Fibroblast of peridontal ligament (primary cell): ENCODE results near the gene ATP6V0B.

Experiments
- DNase-seq: peaks from one replicate; pipeline ENCODE4 v3.0.0-alpha.2; 2010; ENCODE audit errors: extremely low read depth

The ATP6V0B gene

DNA sequence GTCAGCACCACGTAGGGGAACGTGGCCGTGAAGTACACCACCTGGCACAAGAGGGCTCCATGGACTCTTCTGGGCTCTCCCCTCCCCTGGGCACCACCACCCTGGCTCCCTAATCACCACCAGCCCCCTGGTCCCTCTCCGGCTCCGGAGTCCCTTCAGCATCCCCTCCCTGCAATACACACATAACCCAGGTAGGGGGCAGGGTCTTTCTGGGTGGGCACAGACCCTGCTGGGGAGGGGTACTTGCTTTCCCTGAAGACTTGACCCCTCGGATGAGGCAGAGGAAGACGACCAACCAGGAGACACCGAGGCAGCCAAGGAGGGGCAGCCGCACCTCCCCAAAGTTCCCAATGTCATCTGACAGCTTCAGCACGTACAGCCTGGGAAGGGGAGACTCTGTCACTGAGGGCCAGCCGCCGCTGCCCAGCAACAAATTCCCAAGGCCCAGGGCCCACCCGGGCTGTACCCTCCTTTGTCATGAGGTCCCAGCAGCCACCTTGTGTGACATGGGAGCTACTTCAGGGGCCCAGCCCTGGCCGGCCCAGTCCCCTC is 27.9 kb downstream of the ATP6V0B start:
- no peak for DNase-seq

DNA sequence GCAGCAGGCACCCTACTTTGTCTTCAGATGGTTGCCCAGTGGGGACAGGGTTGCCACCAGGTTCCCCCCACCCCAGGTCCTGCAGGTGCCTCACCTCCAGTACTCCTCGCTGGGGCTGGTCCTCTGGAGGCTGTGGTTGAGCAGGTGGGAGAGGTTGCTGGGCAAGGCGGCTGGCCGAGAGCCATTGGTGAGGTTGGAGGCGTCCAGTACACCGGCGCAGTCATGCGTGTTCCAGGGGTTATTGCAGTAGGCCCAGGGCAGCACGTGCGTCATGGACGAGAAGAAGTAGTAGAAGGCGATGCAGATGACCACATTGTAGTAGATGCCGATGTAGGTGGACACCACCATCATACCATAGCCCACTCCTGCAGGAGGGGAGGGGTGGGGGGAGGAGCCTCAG is 33.5 kb downstream of the ATP6V0B start:
- DNase-seq = no peak

DNA sequence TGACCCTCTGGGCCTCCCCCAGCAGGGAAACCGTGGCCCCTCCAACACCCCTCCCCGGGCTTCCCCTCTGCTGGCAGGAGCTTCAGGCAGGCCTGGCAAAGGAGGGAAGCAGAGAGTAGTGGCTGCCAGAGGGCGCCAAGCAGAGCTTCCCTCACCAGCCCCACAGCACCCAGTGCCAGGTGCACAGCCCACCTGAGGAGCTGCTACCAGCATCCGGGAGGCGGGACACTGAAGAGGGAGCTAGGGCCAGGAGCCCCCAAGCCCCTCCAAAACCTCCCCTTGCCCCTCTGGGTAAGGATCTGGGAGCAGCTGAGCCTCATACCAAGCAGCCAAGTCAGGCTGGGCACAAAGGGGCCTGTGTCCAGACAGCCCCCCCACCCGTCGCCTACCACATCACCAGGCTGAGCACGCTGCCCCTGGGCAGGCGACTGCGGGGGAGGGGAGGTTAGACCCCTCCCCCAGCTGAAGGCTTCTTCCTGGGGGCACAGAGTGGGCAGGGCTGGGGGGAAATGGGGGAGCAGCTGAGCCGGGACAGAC is 36.2 kb downstream of the ATP6V0B start:
- DNase-seq = no peak

DNA sequence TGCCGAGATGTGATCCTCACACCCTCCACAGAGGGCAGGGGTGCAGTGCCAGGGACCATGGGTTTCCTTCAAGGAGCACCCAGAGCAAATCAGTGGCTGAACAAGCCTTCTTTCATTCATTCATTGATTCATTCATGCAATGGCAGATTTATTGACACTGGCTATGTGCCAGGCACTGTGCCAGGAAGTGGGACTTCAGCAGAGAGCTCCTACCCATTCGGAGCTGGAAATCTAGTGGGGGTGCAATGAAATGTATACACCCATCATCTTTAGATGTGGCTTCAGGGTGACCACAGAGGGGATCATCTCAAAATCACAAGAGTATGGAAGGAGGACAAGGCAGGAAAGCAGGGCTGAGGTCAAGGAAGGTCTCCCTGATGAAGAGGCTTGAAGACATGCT is 37.6 kb downstream of the ATP6V0B start:
- DNase-seq = no peak

DNA sequence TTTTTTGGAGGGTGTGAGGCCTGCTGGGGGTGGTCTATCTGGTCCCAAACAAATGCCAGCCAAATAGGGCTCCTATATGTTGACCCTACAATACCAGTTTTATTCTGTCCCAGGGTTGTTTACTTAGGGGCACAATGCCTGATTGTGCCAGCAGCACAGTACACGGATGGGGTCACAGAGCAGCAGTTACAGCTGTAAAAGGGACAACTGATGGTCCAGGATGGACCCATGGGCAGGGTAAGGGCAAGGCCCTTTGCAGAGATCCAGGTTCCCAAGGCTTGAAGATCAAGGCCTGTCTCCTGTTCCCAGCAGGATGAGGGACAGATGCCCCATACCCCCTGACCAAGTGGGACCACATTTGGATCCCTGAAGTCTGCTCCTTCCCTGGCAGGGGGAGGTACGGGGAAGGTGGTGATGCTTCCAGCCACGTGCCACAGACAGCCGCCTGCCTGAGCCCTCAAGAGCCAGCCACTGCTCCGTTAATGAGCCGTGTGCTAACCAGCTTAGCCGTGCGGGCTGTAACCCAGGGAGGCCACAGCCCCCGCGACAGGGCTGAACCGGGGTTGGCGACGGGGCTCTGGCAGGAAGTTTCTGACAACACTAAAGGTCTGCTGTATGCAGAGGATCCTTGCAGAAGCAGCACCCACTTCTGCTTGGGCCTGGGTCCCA is 38.3 kb downstream of the ATP6V0B start:
- DNase-seq = no peak

DNA sequence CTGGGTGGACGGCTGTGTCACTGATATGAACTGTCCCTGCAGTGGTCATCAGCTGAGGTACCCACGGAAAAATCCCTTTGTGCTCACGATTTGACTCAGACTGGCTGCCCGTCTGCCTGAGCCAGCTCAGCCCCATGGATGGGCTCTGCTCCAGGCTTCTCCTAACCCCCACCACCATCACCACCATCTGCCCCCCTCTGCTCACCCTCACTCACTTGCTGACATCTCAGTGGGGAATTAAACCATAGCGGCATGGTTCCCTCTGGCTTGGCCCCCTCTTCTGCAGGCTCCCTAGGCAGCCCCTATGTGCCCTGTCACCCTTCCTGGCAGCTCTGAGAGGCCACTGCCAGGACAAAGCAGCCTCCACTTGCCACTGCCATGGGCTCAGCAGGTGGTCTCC is 39.2 kb downstream of the ATP6V0B start:
- DNase-seq = no peak

DNA sequence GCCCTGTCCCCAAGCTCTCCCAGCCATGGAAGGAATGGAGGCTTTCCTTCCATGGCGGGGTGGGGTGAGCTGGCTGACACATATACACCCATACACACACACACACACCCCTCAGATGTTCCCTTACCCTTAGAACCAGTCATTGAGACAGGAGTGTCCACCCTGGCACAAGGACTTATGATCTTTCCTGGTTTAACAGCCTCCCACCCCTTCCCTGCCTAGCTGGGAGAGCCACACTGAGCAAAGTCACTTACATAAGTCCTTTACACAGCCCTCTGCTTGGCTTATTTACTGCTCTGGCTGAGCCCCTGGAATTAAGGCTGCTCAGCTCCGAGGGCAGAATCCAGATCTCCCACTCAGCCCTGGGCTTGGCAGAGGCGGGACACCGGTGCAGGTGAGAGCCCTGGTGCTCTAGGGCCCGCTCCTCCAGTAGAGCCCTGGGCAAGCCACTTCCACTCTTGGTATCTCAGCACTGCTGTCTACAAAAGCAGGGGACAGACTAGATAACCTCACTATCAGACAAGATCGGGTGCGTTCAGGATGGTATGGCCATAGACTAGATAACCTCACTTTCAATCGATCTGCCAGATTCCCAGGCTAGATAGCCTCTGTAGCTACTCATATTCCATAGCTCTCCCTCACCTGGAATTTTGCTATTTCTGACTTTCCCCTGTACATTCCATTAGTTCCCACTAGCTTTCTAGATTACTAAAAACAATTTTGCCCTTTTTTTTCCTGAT is 39.8 kb downstream of the ATP6V0B start:
- DNase-seq = no peak

DNA sequence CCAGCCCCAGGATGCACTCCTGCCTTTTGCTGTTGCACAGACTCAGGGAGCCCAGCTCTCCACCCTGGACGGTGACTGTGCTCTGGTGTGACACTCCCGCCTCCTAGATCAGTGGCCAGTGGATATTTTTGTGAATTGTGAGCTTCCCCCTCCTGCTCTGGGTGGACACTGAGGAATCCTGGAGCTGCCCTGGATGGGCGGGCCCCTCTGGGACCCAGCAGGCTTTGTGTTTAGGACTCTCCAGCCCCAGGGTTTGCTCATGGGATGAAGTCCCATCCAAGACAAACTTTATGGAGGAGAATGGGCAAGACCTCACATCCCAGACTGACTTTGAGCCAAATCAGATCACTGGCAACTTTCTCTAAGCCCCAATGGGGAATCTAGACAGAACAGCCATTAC is 40.4 kb downstream of the ATP6V0B start:
- no peak for DNase-seq

DNA sequence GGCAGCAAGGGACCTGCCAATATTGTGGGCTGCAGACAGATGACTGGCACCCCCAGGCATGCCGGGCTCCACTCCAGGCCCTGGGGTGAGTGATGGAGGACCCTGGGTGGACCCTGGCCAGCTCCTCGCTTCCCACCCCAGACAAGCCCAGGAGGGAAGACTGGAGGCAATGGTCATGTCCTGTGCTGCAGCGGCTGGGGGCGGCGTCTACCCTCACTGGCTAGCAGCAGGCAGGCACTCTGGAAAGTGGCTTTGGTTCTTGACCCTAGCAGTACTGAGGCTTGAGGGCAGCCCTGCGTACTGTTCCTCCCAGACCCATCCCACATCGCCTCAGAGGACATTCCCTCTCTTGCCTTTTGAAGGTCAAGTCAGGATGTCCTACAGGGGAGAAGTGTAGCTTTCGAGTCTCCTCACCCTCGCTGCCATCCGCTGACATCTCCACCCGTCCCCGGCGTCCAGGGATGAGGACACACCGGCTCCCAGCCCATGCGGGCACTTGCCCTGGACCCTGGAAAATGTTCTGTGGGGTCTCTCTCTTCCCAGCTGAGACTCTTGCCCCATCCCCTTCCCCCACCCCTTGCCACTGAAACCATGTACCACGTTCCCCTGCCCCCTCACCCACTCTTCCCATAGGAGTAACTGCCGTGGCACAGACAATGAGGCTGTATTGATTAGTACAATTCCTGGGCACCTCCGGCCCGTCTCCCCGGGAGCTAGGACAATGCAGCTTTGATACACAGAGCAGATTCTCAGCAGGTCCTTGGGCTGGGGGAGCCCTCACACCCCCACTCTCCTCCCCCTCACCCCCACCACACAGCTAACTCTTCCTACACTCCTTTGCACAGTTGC is 41.5 kb downstream of the ATP6V0B start:
- DNase-seq = no peak

DNA sequence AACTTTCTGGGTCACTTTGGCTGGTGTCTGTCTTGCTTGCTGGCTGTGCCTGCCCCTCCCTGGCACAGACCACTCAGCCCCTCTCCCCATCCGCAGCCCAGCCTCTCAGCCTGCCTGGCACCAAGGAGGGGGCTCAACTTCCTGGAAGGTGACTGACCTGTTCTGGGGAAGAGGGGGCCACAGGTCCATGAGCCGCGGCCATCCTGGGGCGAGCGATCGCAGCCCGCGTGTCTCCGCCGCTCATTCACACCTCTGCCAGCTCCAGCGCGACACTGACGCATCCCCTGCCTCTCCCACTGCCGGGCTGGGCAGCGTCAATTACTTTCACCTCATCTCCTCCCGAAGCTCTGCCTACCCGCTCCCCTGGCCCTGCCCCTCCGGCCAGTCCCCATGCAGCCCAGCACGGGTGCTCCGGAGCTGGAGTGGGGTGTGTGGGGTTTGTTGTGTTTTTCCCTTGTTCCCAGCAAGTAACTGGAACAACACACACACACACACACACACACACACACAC is 42.2 kb downstream of the ATP6V0B start:
- DNase-seq = no peak

DNA sequence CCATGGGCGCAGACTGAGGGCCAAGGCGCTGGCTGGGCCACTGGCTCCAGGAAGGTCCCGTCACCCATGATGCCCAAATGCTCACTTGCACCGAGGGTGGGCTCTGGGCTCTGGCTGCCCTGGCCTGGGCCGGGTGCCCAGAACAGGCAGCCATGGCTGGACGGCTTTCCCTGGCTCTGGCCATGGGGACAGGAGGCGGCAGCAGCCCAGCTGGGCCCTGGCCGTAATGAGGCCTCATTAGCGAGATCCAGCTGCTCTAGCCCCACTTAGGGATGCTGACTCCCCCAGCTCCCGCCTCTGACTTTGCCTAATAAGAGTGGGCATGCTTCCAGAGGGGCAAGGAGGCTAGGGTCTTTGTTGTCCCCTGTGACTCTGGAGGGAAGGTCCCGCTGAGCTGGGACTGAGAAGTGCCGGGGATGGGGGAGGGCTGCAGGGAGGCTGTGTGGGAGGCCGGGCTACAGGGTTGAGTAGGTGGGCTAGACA is 44.7 kb downstream of the ATP6V0B start:
- DNase-seq = no peak

DNA sequence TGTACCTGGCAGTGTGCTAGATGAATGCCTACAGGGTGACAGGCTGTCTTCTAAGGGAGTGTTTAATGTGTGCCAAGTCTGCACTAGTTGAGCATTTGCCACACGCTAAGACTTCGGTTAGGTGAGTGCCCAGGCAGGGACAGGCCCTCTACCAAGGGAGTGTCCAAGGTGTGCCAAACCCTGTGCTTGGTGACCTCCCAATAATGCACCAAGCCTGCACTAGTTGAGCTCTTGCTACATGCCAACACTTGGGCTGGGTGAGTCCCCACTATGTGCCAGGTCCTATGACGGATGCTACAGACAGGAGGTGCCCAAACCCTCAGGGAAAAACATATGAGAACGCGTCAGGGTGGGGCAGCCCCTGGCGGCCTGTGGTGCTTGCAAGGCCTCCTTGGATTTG is 45.7 kb downstream of the ATP6V0B start:
- no peak for DNase-seq

DNA sequence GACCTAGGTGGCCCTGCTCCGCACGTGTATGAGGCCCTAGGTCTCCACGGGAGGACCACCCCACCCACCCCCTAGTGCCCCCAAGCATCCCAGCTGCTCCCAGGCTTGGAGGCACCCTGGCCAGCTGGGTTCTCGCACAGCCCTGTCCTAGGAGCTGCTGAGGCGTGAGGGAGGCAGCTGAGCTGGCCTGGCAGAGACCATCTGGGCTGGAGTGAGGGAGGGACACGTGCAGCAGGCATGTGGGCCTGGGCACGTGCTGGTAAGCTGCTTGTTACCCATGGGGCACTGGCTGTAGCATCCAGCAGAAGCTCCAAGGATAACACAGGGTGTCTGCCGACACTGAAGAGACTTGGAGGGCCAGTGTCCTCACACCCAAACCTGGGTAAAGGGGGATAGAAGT is 46.4 kb downstream of the ATP6V0B start:
- DNase-seq = no peak

DNA sequence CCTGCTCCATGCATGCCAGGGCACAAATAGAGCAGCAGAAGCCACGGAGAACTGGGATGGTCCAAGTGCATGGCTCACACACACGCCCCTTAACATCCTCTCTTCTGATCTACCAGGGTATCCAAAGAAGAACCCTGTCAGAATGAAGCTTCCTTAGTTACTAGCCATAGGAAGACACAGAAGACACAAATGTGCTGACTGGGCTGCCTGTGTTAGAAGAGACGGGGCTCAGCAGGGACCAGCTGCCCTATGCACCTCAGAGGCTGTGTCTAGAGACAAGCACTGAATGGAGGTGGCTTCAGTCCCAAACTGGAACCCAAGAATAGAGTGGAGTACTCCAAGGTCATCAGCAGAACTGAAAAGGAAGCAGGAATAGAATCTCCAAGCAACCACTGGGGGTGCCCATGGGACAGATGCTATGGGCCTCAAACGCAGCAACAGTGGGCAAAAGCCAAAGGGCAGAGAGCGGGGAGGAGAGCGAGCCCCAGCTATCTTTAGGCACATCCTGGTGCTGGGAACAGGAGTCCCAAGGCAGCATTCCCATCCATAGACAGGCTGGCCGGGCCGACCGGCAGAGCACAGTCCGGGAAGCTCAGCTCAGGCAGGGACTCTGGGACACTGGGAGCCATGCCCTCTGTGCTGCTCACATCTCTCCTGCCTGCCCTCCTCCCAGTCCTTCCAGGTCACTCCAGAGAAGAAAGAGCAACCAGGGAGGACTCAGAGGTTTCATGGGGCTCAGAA is 47.0 kb downstream of the ATP6V0B start:
- DNase-seq = no peak

DNA sequence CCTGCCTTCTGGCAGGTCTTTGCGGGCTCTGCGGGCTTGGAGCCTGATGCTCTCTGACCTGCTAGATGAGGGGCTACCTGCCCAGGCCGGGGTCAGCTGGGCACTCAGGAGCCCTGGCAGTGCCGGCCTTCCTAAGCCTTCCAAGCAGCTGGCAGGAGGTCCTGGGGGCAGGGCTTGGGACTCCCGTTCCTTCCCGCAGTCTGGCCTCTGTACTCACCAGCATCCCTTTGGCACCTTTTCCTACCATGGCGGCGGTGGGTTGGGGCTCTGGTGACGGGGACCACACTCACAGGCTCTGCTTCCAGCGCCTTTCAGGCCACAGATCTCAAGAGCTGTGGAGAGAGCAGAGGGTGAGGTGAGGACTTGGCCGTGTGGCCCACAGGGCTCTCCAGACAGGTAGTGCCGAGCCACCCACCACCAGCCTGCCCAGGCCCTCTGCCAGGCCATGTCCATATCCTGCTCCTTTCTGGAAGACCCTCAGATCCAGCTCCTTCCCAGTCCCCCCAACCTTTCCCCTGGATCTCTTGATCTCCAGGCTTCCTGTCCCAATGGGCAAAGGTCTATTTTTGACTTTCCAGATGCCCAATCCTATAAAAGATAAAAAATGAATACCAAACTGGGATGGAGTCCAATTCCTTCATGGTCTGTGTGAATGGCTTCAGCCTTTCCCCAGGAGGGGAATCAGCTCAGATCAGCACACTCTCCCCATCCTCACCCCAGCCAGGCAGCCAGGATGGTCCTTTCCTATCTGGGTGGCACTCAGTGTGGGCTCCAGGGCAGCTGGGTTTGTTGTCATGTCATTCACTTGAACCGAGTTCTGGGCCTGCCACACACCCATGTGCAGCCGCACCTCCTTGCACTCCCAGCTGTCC is 49.5 kb downstream of the ATP6V0B start:
- no peak for DNase-seq

DNA sequence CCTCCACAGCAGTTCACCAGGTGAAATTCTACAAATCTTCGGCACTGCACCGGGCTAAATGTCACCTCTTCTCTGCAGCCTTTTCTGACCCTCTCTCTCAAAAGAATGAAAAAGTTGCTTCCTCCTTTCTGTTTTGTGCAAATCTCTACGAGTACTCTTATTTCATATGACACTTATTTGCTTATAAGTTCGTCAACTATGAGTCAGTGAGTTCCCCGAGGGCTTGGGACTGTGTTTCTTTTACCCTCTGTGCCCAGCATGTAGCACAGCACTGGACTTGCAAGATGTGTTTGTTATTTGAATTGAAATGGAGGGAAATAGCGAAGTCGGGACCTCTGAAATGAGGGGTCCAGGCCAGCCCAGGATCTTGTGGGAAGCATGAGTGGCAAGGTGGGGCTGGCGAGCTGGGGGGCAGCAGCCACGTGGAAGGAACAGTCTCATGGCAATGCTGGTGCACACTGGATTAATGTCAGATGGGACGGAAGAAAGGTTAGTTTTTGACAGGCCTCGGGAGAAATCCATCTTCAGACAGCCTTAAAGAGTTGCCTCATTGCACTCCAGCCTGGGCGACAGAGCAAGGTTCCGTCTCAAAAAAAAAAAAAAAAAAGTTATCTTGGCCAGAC is 50.3 kb downstream of the ATP6V0B start:
- peak; percentile 33 for DNase-seq

DNA sequence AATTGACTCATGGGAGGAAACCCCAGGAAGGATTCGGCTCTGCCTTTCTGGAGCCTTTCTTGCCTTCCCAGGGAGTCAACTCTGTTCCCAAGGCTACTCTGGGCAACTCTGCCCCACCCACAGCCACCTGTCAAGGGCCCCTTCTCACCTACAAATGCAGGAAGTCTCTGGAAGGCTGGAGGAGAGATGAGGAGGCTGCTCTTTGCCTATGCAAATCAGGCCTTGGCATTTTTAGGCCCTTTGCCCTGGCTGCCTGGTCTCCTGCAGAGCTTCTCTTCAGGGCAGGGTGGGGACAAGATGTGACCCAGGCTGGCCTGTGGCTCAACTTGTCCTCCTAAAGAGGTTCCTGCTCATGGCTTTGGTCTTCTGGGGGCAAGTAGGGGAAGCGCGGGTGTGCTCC is 51.1 kb downstream of the ATP6V0B start:
- no peak for DNase-seq

DNA sequence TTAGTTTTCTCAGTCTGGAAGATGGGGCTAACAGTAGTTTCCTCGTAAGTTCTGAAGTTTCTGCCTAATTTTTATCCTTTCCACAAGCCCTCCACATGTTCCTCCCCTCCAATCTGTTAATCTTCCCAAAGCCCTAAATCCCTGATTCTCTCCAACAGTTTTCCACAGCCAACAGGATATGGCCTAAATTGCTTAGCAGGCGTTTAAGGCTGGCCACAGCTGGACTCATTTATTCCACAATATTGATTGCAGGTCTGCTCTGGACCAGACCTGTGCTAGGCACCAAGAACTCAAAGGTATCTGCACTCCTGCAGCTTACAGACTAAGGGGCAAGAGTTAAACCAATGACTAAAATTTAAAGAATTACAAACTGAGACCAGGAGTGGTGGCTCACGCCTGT is 52.6 kb downstream of the ATP6V0B start:
- DNase-seq = no peak
